ENCODE results near the gene PCBP1. TPM values are rescaled to one million over a fixed set of nuclear protein-coding genes. Genes with fewer than 3 reads are reported as not detected.
"Not testable (repeated sequence)": the region's sequence is repeated elsewhere in the genome, so short reads cannot be mapped to it uniquely, and the experiment has no call there.

PCBP1 gene
- total RNA-seq: 30.6 TPM

DNA sequence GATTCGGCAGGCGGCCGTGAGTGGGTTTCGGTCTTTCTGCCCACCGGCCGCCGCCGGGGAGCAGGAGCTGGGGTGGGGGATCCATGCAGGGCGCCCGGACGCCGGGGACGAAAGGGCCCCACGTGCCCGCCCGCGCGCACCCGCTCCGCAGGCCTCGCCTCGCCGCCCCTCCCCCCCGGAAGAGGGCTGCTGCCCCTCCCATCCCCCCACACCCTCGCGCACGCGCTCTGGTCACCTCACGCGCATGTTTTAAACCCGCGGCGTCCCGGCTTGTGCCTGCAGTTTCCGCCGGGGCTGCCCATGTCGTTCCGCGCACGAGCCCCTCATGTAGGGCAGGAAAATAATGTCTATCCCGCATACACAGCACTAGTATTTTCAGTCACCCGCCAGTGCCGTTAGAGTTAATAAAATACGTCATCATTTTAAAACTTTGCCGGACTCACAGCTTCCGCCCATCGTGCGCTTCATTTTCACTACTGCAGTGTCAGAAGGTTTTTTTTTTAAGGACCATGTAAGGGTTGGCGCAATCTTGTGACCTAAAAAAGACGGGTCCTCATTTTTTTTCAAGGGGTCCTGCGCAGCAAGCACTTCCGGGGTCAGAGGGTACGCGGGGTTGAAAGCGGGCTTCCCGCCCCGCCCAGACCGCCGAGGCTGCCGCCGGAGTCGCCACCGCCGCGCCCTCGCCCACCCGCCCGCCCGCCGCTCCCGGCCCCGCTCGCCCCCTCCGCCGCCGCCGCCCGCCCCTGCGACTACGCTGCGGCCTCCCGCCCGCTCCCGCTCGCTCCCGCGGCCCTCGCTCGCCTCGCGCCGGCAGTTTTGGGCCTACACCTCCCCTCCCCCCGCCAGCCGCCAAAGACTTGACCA, at the start of gene PCBP1:
PCBP1 (plus strand) TSS at position 640 of the 864 bp plus-strand sequence. CDS start 267 bp downstream, outside the sequence.
- peak; percentile 92 to 96 for DNase-seq (ENCODE audit: low spot score in 2 of 2)
- FAIRE-seq: no peak

DNA sequence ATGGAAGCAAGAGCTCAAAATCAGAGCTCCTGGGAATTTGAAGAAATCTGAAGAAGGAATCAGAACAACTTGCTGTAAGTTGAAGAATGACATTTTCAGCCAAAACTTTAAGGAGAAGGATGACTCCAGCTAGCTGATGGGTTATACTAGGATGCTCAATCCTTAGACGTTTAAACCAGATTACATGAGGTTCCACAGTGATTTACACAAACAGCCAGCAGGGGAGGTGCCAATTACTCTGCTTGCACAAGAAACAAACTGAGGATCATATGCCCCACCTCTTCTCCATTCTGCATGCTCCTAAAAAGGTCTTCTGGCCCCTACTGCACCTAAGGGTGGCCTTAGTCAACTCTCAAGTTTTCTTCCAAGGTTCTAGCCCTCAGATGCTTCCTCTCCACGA, 47.9 kb upstream of the PCBP1 start:
- DNase-seq (ENCODE audit: low spot score in 2 of 2) (no peak), FAIRE-seq (no peak)

DNA sequence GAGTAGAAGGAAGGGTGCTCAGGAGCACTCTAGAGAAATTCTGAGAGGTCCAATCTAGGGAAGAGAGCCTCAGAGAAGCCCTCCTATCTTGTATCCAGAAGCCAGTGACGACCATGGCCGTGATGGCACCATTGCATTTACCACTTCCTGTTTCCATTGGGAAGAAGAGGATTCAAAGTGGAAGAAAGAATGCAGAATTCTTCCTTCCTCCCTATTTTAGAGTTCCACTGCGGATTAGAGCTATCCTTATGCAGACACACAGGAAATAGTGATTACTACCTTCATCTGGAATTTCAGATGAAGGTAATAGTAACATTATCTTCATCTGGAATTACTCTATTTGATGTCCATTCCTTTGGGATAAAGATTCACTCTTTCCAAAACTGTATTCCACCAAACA, 45.6 kb upstream of the PCBP1 start:
- no peak for FAIRE-seq

GRCh38 chr2:70042246-70042645, 45.0 kb upstream of the PCBP1 start:
- no peak for DNase-seq (ENCODE audit: low spot score in 2 of 2)
- FAIRE-seq: no peak

More for the DNA sequence above, 45.6 kb upstream of the PCBP1 start:
- no peak for DNase-seq (ENCODE audit: low spot score in 2 of 2)

DNA sequence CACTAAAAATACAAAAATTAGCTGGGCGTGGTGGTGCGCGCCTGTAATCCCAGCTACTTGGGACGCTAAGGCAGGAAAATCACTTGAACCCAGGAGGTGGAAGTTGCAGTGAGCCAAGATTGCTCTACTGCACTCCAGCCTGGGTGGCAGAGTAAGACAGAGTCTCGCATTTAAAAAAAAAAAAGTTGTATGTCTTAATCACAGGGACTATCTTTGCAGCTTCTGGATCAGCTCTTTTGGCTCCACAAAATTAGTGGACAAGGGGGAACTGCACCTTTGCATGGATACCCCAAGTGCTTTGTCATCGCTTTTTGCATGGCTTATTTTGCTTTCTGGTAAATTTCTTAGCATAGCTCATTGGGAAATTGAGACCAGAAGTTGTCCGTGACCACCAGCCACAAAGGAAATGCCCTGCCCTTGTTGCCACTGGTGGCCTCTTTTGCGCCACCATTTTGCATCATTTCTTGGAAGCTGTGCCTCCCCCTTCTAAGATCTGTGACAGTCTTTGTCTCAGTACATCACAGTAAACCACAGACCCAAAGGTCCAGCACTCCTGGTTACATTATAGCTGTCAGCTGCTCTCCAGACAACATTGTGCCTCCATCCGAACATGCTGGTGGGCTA, 43.9 kb upstream of the PCBP1 start:
- FAIRE-seq (no peak), DNase-seq (ENCODE audit: low spot score in 2 of 2) (no peak)

- DNase-seq (ENCODE audit: low spot score in 2 of 2) (no peak), FAIRE-seq (no peak)
Observed at GRCh38 chr2:70044290-70045040, 42.8 kb upstream of the PCBP1 start.

- DNase-seq (ENCODE audit: low spot score in 2 of 2) (no peak), FAIRE-seq (no peak)
Observed at GRCh38 chr2:70045405-70045804, 41.9 kb upstream of the PCBP1 start.

DNA sequence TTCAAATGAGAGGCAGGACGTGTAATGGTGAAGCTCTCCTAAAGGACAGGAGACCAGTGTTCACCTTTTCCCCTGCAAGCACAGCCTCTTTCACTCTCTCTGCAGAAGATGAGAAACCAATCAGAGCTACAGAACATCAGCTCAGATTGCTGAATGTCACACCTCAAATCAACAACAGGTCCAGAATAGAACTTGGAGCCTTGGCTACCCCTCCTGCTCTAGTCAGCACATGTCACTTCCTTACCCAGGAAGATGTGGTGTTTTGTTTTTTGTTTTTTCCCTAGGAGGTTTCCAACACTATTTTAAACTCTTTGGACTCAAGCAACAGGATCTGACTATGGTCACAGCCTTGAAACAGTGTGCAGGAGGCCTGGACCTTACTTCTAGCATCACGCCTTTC, 41.3 kb upstream of the PCBP1 start:
- FAIRE-seq (no peak), DNase-seq (ENCODE audit: low spot score in 2 of 2) (no peak)

GRCh38 chr2:70046534-70046933, 40.7 kb upstream of the PCBP1 start:
- FAIRE-seq: no peak

GRCh38 chr2:70047451-70047850, 39.8 kb upstream of the PCBP1 start:
- FAIRE-seq: no peak
- DNase-seq (ENCODE audit: low spot score in 2 of 2): no peak

More at GRCh38 chr2:70046534-70046933, 40.7 kb upstream of the PCBP1 start:
- DNase-seq (ENCODE audit: low spot score in 2 of 2): no peak

GRCh38 chr2:70049255-70049654, 38.0 kb upstream of the PCBP1 start:
- DNase-seq (ENCODE audit: low spot score in 2 of 2) (no peak), FAIRE-seq (no peak)

GRCh38 chr2:70050631-70051425, 36.4 kb upstream of the PCBP1 start:
- FAIRE-seq (no peak), DNase-seq (ENCODE audit: low spot score in 2 of 2) (no peak)

- FAIRE-seq: not testable (repeated sequence)
Observed at GRCh38 chr2:70055259-70055658, 32.0 kb upstream of the PCBP1 start.

GRCh38 chr2:70061317-70061716, 26.0 kb upstream of the PCBP1 start:
- FAIRE-seq: no peak
- DNase-seq (ENCODE audit: low spot score in 2 of 2): no peak

More at GRCh38 chr2:70055259-70055658, 32.0 kb upstream of the PCBP1 start:
- DNase-seq (ENCODE audit: low spot score in 2 of 2): not testable (repeated sequence)

GRCh38 chr2:70062270-70062669, 25.0 kb upstream of the PCBP1 start:
- DNase-seq (ENCODE audit: low spot score in 2 of 2) (no peak), FAIRE-seq (no peak)

DNA sequence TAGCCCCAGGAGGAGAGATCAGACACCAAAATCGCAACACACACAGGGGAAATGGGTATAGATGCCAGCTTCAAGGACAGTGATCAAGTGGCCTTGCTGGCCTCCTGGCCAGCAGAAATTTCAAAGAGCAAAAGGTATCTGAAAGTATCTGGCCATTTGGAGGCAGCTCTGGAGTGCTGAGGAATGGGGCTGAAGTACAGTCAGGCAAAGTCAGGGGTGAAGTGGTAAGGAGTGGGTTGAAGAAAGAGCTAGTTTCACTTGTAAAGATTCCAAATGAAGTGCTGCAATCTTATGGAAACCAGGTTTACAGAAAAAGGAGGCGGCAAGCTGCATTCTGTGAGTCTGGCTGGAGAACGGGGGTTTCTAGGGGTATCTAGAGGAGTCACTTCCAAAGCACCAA, 19.2 kb upstream of the PCBP1 start:
- FAIRE-seq (no peak), DNase-seq (ENCODE audit: low spot score in 2 of 2) (no peak)

GRCh38 chr2:70069049-70069448, 18.2 kb upstream of the PCBP1 start:
- no peak for FAIRE-seq

GRCh38 chr2:70070542-70071268, 16.6 kb upstream of the PCBP1 start:
- FAIRE-seq (no peak), DNase-seq (ENCODE audit: low spot score in 2 of 2) (peak; percentile 63 to 73)

More at GRCh38 chr2:70069049-70069448, 18.2 kb upstream of the PCBP1 start:
- no peak for DNase-seq (ENCODE audit: low spot score in 2 of 2)

- DNase-seq (ENCODE audit: low spot score in 2 of 2) (no peak), FAIRE-seq (no peak)
Observed at GRCh38 chr2:70073493-70073892, 13.8 kb upstream of the PCBP1 start.

Measured in frontal cortex (tissue), 4 donors.